Right lobe of liver (tissue), 6 donors: Measurements from ENCODE around the gene DIPK1B. TPM values are rescaled to one million over a fixed set of nuclear protein-coding genes. Genes with fewer than 3 reads are reported as not detected.
A peak's percentile ranks its signal among the peaks of the same experiment; 100 is the strongest.
"Not testable (repeated sequence)": the region's sequence is repeated elsewhere in the genome, so short reads cannot be mapped to it uniquely, and the experiment has no call there.

Source experiments
- ATAC-seq, 4 donors: fragments of 200-7000 bp; cut with Tn5 transposase; one replicate each; pipeline ENCODE4 v1.9.1; 2020; ENCODE audit warnings: mild to moderate bottlenecking in 4 of 4, moderate library complexity in 4 of 4
- DNase-seq, 3 donors: peaks; one replicate each; pipeline ENCODE4 v3.0.0-alpha.2; 2020
- H3K27ac ChIP-seq, 3 donors: fragments of 200-600 bp; one replicate each; pipeline ENCODE4 v1.8.0; 2022
- H3K27me3 ChIP-seq, 2 donors: fragments of 200-600 bp; one replicate each; pipeline ENCODE4 v1.8.0; 2022
- H3K36me3 ChIP-seq, 4 donors: fragments of 200-600 bp; sonication (generic) in 1 of 4; one replicate each; pipeline versions ENCODE4 v1.5.1 to v1.8.0; 2017 to 2022; ENCODE audit warnings: control low read depth in 1 of 4
- H3K4me1 ChIP-seq, 4 donors: fragments of 200-600 bp; sonication (generic) in 1 of 4; one replicate each; pipeline versions ENCODE4 v1.5.1 to v1.8.0; 2017 to 2022; ENCODE audit warnings: control low read depth in 1 of 4
- H3K4me3 ChIP-seq, 3 donors: fragments of 200-600 bp; one replicate each; pipeline ENCODE4 v1.8.0; 2022
- H3K9me3 ChIP-seq, 4 donors: fragments of 200-600 bp; sonication (generic) in 1 of 4; one replicate each; pipeline versions ENCODE4 v1.5.1 to v1.8.0; 2017 to 2022; ENCODE audit warnings: control low read depth in 1 of 4
- CTCF ChIP-seq, 4 donors: fragments of 200-600 bp in 3 of 4; fragments of 450-650 bp in 1 of 4; IDR thresholded peaks; one replicate each; pipeline versions ENCODE4 v1.5.1 to v1.8.0; 2016 to 2022; ENCODE audit warnings: antibody characterized with exemption in 4 of 4, mild to moderate bottlenecking in 2 of 4
- POLR2A ChIP-seq: fragments of 450-650 bp; IDR thresholded peaks from one replicate; pipeline ENCODE4 v1.6.1; 2017; ENCODE audit warnings: antibody characterized with exemption, mild to moderate bottlenecking
- WGBS: methylation state at CpG from one replicate; pipeline ENCODE4 v1.1.6; 2018; ENCODE audit warnings: low coverage, low lambda C conversion rate; ENCODE audit not compliant: insufficient coverage; ENCODE audit errors: missing lambda C conversion rate; 5-methylcytosine and 5-hydroxymethylcytosine counted together
- intact Hi-C, 2 donors: fragments of 100-400 bp; cut with DNase I; formaldehyde crosslinking; loops; one replicate each; pipeline versions ENCODE4 v1.11.2 to v1.14.1; 2022
- total RNA-seq, 6 experiments: library from RNA; depleted of rRNA in 2 of 6; stranded (reverse); fragments of >200 nt in 2 of 6; fragmentation: NEBNext Ultra II Directional in 3 of 6; extraction: Animal tissue kit (Norgen Biotek cat#: 25700) in 3 of 6; gene quantifications; one replicate each; pipeline versions ENCODE4 v1.1.0 to v1.2.4, GENCODE V29; 2016 to 2023
- donor health status: DM: no; HTN: yes; CAD: no.
- donor health status: DM: no; HTN: no; CAD: no.
- donor health status: DM: no; HTN: no; CAD: no.
- donor health status: DM: no; HTN: yes; CAD: no.
- donor health status: DM: no; HTN: yes; CAD: no.

The DIPK1B gene
- total RNA-seq, 6 experiments from 2014 or later = 1.4 to 7.7 (median 5.1) TPM

GRCh38 chr9:136759436-136760325, 47.3 kb downstream of the DIPK1B start:
- Histone ChIP-seq H3K9me3 (no peaks in the 10 kb centered on the region), H3K36me3 (no peaks in the 10 kb centered on the region), H3K27me3 (no peaks in the 10 kb centered on the region), H3K27ac (no peak overlapping the region), H3K4me3 (no peak overlapping the region), H3K4me1 (no peaks in the 10 kb centered on the region)
- ATAC-seq (no peak), DNase-seq (no peak)
- WGBS = 55% methylated on average over 3 of the region's 27 CpGs
- intact Hi-C loops = no loop called here
- TF ChIP-seq POLR2A (no peak), CTCF (IDR thresholded peaks at IDR 0.05) (no peak)

GRCh38 chr9:136760424-136760823, 48.1 kb downstream of the DIPK1B start:
- no peak overlapping the region for H3K4me3 ChIP-seq
- H3K27ac ChIP-seq = no peak overlapping the region
- H3K36me3 ChIP-seq = no peaks in the 10 kb centered on the region
- no peak for TF ChIP-seq CTCF (IDR thresholded peaks at IDR 0.05)
- no peak for TF ChIP-seq POLR2A
- no peaks in the 10 kb centered on the region for H3K9me3 ChIP-seq
- H3K27me3 ChIP-seq = no peaks in the 10 kb centered on the region
- H3K4me1 ChIP-seq = no peaks in the 10 kb centered on the region
- DNase-seq (peak in 1 of 3 donors; percentile 55), ATAC-seq (no peak)
- no CpG with 5 or more reads among the region's 25 CpGs for WGBS
- intact Hi-C loops = no loop called here

GRCh38 chr9:136760834-136761544, 48.6 kb downstream of the DIPK1B start:
- H3K27me3 ChIP-seq, intact Hi-C loops, H3K4me3 ChIP-seq, H3K36me3 ChIP-seq, H3K4me1 ChIP-seq, H3K9me3 ChIP-seq, H3K27ac ChIP-seq: not testable (repeated sequence)
- TF ChIP-seq CTCF (IDR thresholded peaks at IDR 0.05) = peak in 3 of 4 donors; percentile 39 to 48 (median 46)
- peak; percentile 47 to 68 (median 63) for ATAC-seq
- peak in 2 of 3 donors; percentile 58 to 67 for DNase-seq
- 45% methylated on average over 13 of the region's 22 CpGs for WGBS

- Histone ChIP-seq H3K36me3 (no peaks in the 10 kb centered on the region), H3K9me3 (no peaks in the 10 kb centered on the region), H3K27me3 (no peaks in the 10 kb centered on the region), H3K4me3 (no peak overlapping the region), H3K4me1 (no peaks in the 10 kb centered on the region), H3K27ac (no peak overlapping the region)
- ATAC-seq (no peak), DNase-seq (no peak)
- intact Hi-C loops = no loop called here
- TF ChIP-seq POLR2A (no peak), CTCF (IDR thresholded peaks at IDR 0.05) (no peak)
- WGBS = 73% methylated on average over 3 of the region's 13 CpGs
Measured at GRCh38 chr9:136761545-136761981, 49.2 kb downstream of the DIPK1B start.
